ENCODE data around the gene WDFY4.

Gene WDFY4

GRCh38 chr10:49007129-49007528 lies 322.5 kb downstream of the WDFY4 start:
- no peak for DNase-seq

GRCh38 chr10:49008091-49008490 lies 323.4 kb downstream of the WDFY4 start:
- no peak for DNase-seq

- DNase-seq = no peak
These were observed 324.0 kb downstream of the WDFY4 start for GRCh38 chr10:49008505-49009198.

- no peak for DNase-seq
These were observed 324.7 kb downstream of the WDFY4 start for GRCh38 chr10:49009199-49009979.

GRCh38 chr10:49010295-49010694 lies 325.6 kb downstream of the WDFY4 start:
- no peak for DNase-seq

GRCh38 chr10:49010865-49011264 lies 326.2 kb downstream of the WDFY4 start:
- DNase-seq = no peak

- DNase-seq = no peak
These were observed 327.1 kb downstream of the WDFY4 start for GRCh38 chr10:49011756-49012155.

- DNase-seq = no peak
These were observed 327.9 kb downstream of the WDFY4 start for GRCh38 chr10:49012603-49013002.

- DNase-seq = no peak
These were observed 331.0 kb downstream of the WDFY4 start for GRCh38 chr10:49015700-49016099.

GRCh38 chr10:49021685-49022084 lies 337.0 kb downstream of the WDFY4 start:
- DNase-seq = no peak

GRCh38 chr10:49023071-49023470 lies 338.4 kb downstream of the WDFY4 start:
- no peak for DNase-seq

- no peak for DNase-seq
These were observed 339.1 kb downstream of the WDFY4 start for GRCh38 chr10:49023752-49024151.

GRCh38 chr10:49024484-49024883 lies 339.8 kb downstream of the WDFY4 start:
- DNase-seq = no peak

- DNase-seq = no peak
These were observed 340.8 kb downstream of the WDFY4 start for GRCh38 chr10:49025347-49025983.

GRCh38 chr10:49028639-49029038 lies 344.0 kb downstream of the WDFY4 start:
- DNase-seq = no peak

- DNase-seq = no peak
These were observed 345.0 kb downstream of the WDFY4 start for GRCh38 chr10:49029666-49030065.

Measured in NCI-H1417 treated with DMSO at 0.1 percent for 48 hours (cell line).